Smooth muscle cell (in vitro differentiated cells): Measurements from ENCODE around the gene INTS3. TPM values are rescaled to one million over a fixed set of nuclear protein-coding genes. Genes with fewer than 3 reads are reported as not detected.

Experiments
- DNase-seq: peaks from one replicate; lab custom pipeline; 2025; ENCODE audit not compliant: unreplicated experiment; lab: John Stamatoyannopoulos, UW
- H2AFZ ChIP-seq: fragments of 200-600 bp; sonication (generic); 2 replicates; pipeline ENCODE4 v1.6.0; 2016; ENCODE audit warnings: antibody characterized with exemption, low read depth, mild to moderate bottlenecking
- H3F3A ChIP-seq: fragments of 200-600 bp; sonication (generic); 2 replicates; pipeline ENCODE4 v1.6.0; 2017; ENCODE audit warnings: antibody characterized with exemption, low read depth
- H3K27ac ChIP-seq: fragments of 200-600 bp; sonication (generic); 2 replicates; pipeline ENCODE4 v1.5.1; 2016; ENCODE audit warnings: low read depth, mild to moderate bottlenecking
- H3K27me3 ChIP-seq: fragments of 200-600 bp; sonication (generic); 2 replicates; pipeline ENCODE4 v1.6.1; 2016; ENCODE audit warnings: low read depth, mild to moderate bottlenecking
- H3K36me3 ChIP-seq: fragments of 200-600 bp; sonication (generic); 2 replicates; pipeline ENCODE4 v1.5.1; 2016; ENCODE audit warnings: low read depth
- H3K4me1 ChIP-seq: fragments of 200-600 bp; sonication (generic); 2 replicates; pipeline ENCODE4 v1.5.1; 2016; ENCODE audit warnings: low read depth
- H3K4me2 ChIP-seq: fragments of 200-600 bp; sonication (generic); 2 replicates; pipeline ENCODE4 v1.6.0; 2016; ENCODE audit warnings: mild to moderate bottlenecking
- H3K4me3 ChIP-seq: fragments of 200-600 bp; sonication (generic); 2 replicates; pipeline ENCODE4 v1.5.1; 2016; ENCODE audit warnings: mild to moderate bottlenecking
- H3K79me2 ChIP-seq: fragments of 200-600 bp; sonication (generic); 2 replicates; pipeline ENCODE4 v1.6.0; 2016; ENCODE audit warnings: low read depth, mild to moderate bottlenecking
- H3K9ac ChIP-seq: fragments of 200-600 bp; sonication (generic); 2 replicates; pipeline ENCODE4 v1.6.0; 2016; ENCODE audit warnings: low read depth
- H3K9me3 ChIP-seq: fragments of 200-600 bp; sonication (generic); replicated peaks from 2 replicates; pipeline ENCODE4 v1.5.1; 2016; ENCODE audit warnings: low read depth
- H4K20me1 ChIP-seq: fragments of 200-600 bp; sonication (generic); 2 replicates; pipeline ENCODE4 v1.6.0; 2016; ENCODE audit warnings: low read depth
- CTCF ChIP-seq: fragments of 200-600 bp; sonication (generic); IDR thresholded peaks from 2 replicates; pipeline ENCODE4 v1.5.1; 2017; ENCODE audit warnings: borderline replicate concordance, mild to moderate bottlenecking, antibody characterized with exemption; ENCODE audit not compliant: insufficient read depth, poor library complexity, severe bottlenecking
- WGBS: methylation state at CpG from one replicate; pipeline ENCODE4 v1.1.7; 2016; ENCODE audit warnings: low lambda C conversion rate; 5-methylcytosine and 5-hydroxymethylcytosine counted together
- polyA plus RNA-seq: library from polyadenylated mRNA; unstranded; fragments of >200 nt; fragmentation: Nextera tagmentation; extraction: Ambion mirVana; gene quantifications from 2 replicates; pipeline ENCODE4 v1.2.1, GENCODE V29; 2016
- total RNA-seq: library from RNA; depleted of rRNA; stranded (reverse); fragments of >200 nt; gene quantifications from 2 replicates; pipeline ENCODE4 v1.2.3, GENCODE V29; 2014

Gene INTS3
- total and polyA plus RNA-seq, 2 experiments from 2014 or later = 22.3 to 33.6 TPM

- Histone ChIP-seq H2AFZ (no peak overlapping the region), H3K36me3 (no peaks in the 10 kb centered on the region), H3K4me1 (no peaks in the 10 kb centered on the region), H3K9ac (no peak overlapping the region), H3K9me3 (no peaks in the 10 kb centered on the region), H3K4me3 (no peak overlapping the region), H3F3A (no peaks in the 10 kb centered on the region), H4K20me1 (no peaks in the 10 kb centered on the region), H3K79me2 (no peaks in the 10 kb centered on the region), H3K27me3 (peaks cover 9% of the 10 kb centered on the region), H3K27ac (no peak overlapping the region), H3K4me2 (no peak overlapping the region)
- no peak for TF ChIP-seq CTCF
- WGBS = 84% methylated on average over 11 of the region's 11 CpGs
- DNase-seq = no peak
Observed at GRCh38 chr1:153685544-153686340, 42.1 kb upstream of the INTS3 start.

GRCh38 chr1:153687346-153688125 is 40.3 kb upstream of the INTS3 start:
- no peak overlapping the region for H3K4me2 ChIP-seq
- no peaks in the 10 kb centered on the region for H3K27me3 ChIP-seq
- 93% methylated on average over 16 of the region's 16 CpGs for WGBS
- no peak for DNase-seq
- H3K27ac ChIP-seq = no peak overlapping the region
- no peak overlapping the region for H2AFZ ChIP-seq
- no peak for TF ChIP-seq CTCF
- H4K20me1 ChIP-seq = no peaks in the 10 kb centered on the region
- H3K4me3 ChIP-seq = no peak overlapping the region
- H3K9ac ChIP-seq = no peak overlapping the region
- H3F3A ChIP-seq = no peaks in the 10 kb centered on the region
- no peaks in the 10 kb centered on the region for H3K36me3 ChIP-seq
- H3K79me2 ChIP-seq = no peaks in the 10 kb centered on the region
- H3K4me1 ChIP-seq = no peaks in the 10 kb centered on the region
- H3K9me3 ChIP-seq = no peaks in the 10 kb centered on the region

- H3K4me2 ChIP-seq = no peak overlapping the region
- H3K9me3 ChIP-seq = no peaks in the 10 kb centered on the region
- WGBS = 85% methylated on average over 7 of the region's 7 CpGs
- H3K4me3 ChIP-seq = no peak overlapping the region
- no peak overlapping the region for H2AFZ ChIP-seq
- no peak overlapping the region for H3K9ac ChIP-seq
- no peaks in the 10 kb centered on the region for H3K4me1 ChIP-seq
- DNase-seq = no peak
- no peak overlapping the region for H3K27ac ChIP-seq
- no peak for TF ChIP-seq CTCF
- H3K36me3 ChIP-seq = no peaks in the 10 kb centered on the region
- no peaks in the 10 kb centered on the region for H3K27me3 ChIP-seq
- no peaks in the 10 kb centered on the region for H3K79me2 ChIP-seq
- no peaks in the 10 kb centered on the region for H3F3A ChIP-seq
- H4K20me1 ChIP-seq = no peaks in the 10 kb centered on the region
Observed at GRCh38 chr1:153688276-153688675, 39.6 kb upstream of the INTS3 start.
